DMS 273 (cell line): ENCODE results near the gene NUCB2.
"Not testable (repeated sequence)": the region's sequence is repeated elsewhere in the genome, so short reads cannot be mapped to it uniquely, and the experiment has no call there.

ENCODE experiments used
- DNase-seq: peaks from one replicate; lab custom pipeline; 2025; ENCODE audit not compliant: unreplicated experiment; lab: John Stamatoyannopoulos, UW

Gene NUCB2

GRCh38 chr11:17268500-17268899, 8.0 kb upstream of the NUCB2 start:
- not testable (repeated sequence) for DNase-seq

- no peak for DNase-seq
Measured at GRCh38 chr11:17268902-17269301, 7.6 kb upstream of the NUCB2 start.

DNA sequence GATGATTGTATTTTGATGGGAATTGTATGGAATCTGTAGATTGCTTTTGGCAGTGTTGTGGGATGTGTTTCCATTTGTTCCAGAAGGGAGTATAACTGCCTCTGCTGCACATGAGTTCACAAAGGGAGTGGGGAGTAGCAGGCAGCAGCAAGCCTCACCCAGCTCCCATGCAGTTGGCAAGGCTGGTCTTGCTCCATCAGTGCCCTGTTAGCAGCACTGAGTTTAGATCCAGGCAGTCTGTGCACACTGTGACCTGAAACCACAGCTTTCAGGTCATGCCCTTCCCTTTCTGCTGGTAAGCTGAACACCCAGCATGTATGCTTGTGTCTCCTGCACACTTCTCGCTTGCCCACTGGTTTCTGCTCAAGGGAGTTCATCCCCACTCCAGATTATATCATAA, 3.7 kb upstream of the NUCB2 start:
- no peak for DNase-seq

DNA sequence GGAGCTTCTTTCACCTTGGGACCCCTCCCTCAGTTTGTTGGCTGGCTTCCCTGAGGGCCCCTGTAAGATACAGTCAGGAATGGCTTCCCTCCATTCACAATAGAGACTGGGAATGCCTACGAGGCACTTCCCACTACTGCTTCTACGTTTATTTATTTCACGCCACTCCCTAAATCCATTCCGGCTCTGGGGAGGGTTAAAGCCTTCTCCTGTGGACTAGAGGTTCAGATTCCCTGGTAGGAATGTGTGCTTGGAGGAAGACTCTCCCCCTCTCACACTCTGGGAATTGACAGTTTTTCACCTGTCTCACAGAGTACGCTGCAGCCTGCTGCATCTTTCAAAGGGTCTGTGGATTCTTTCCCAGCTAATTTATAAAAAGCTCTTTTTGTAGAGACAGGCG, 3.3 kb upstream of the NUCB2 start:
- no peak for DNase-seq

GRCh38 chr11:17273668-17274282, 2.8 kb upstream of the NUCB2 start:
- DNase-seq = peak; percentile 4

GRCh38 chr11:17275400-17276235, 921 bp upstream of the NUCB2 start:
- no peak for DNase-seq

- DNase-seq = peak; percentile 62
Measured at GRCh38 chr11:17277024-17277584, 565 bp downstream of the NUCB2 start.

DNA sequence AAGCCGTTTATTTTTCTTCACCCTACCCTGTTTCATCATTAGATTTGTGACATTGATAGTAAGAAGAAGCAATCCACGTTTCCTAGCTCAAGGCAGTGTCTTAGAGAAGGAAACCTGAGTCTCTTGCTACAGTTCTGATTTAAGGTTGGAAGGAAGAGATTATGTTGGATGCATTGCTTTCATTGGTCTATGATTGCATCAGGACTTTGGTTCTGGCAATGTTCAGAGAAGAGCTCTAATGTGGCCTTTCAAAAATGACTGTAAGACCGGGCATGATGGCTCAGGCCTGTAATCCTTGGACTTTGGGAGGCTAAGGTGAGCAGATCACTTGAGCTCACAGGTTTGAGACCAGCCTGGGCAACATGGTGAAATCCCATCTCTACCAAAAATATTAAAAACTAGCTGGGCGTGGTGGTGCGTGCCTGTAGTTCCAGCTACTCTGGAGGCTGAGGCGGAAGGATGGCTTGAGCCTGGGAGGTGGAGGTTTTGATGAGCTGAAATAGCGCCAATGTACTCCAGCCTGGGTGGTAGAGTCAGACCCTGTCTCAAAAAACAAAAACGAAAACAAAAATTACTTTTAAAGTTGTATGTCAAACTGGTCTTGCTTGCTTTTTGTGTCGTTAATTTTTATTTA, 4.1 kb downstream of the NUCB2 start:
- DNase-seq = no peak

DNA sequence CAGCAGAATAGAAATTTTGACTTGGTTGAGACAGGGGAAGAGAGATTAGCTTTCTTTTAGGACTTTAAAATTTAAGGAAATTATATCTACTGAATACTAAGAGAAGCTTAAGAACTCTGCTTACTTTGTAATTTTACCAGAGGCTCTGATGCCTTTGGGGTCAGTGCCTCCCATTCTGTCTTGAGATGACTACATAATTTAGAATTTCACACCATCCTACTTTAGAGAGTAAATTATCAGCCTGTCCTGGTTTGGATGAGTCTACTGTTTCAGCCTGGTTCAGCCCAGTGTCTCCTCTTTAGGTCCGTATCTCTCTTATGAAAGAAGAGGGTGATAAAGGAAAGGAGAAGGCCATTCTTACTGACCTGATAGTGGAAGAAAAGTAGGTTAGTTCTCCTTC, 9.8 kb downstream of the NUCB2 start:
- no peak for DNase-seq

GRCh38 chr11:17287058-17287457, 10.5 kb downstream of the NUCB2 start:
- no peak for DNase-seq

- DNase-seq = no peak
Measured at GRCh38 chr11:17291710-17292109, 15.2 kb downstream of the NUCB2 start.

GRCh38 chr11:17293311-17293710, 16.8 kb downstream of the NUCB2 start:
- DNase-seq = no peak

GRCh38 chr11:17294033-17294432, 17.5 kb downstream of the NUCB2 start:
- no peak for DNase-seq

- DNase-seq = no peak
Measured at GRCh38 chr11:17296852-17297559, 20.5 kb downstream of the NUCB2 start.

GRCh38 chr11:17298302-17298701, 21.8 kb downstream of the NUCB2 start:
- no peak for DNase-seq

DNA sequence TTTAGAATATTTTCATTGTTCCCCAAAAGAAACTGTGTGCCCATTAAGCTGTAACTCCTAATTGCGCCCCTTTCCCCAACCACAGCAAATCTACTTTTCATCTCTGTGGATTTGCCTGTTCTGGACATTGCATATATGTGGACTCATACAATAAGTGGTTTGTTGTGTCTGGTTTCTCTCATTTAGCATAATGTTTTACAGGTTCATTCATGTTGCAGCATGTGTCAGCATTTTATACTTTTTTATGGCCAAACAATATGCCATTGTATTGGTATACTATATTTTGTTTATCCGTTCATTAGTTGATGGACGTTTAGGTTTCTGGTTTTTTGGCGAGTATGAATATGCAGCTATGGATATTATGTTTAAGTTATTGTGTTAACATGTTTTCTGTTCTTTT, 23.8 kb downstream of the NUCB2 start:
- DNase-seq = no peak

DNA sequence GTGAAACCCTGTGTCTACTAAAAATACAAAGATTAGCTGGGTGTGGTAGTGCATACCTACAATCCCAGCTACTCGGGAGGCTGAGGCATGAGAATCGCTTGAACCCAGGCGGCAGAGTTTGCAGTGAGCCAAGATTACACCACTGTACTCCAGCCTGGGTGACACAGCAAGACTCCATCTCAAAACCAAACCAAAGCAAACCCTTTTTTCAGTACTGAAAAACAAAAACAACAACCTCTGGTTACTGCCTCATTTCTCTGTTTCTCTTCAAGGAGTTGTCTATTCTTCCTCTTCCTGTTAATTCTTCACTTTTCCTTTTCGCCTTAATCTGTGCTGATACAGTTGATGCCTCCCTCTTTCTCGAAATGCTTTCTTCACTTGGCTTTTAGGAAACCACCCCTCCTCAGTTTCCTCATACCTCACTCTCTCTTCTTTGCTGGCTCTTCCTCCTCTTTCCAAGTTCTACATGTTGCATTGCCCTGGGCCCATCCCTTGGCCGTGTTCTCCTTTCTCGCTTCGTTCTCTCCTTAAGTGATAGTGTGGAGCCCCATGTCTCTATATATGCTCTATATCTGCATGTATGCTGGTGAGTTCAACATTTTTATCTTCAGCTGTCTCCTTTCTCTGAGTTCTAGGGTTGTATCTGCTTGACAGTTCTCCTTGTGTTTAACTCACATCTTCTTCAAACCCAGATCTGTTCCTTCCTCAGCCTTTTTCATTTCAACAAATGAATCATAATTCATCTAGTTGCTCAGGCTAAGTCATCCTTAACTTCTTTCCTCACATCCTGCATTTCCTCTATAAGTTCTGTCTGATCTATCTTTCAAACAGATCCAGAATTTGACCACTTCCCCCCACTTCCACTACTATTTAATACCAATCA, 37.1 kb downstream of the NUCB2 start:
- no peak for DNase-seq

DNA sequence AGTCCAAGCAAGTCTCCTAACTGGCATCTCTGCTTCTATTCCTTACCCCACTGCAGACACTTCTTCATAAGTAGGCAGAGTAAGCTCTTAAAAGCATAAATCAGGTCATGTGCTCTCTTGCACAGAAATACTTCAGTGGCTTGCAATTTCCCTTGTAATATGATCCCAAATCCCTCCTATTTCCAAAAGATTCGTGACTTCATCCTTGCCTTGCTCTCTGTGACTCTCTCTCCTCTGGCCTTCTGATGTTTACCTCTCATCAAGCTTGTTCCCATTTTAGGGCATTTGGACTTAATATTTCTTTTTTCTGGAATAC, 37.7 kb downstream of the NUCB2 start:
- DNase-seq = peak; percentile 1

- no peak for DNase-seq
Measured at GRCh38 chr11:17314904-17315426, 38.4 kb downstream of the NUCB2 start.

GRCh38 chr11:17328871-17329494, 52.4 kb downstream of the NUCB2 start:
- peak; percentile 69 for DNase-seq
